GM23248 (cell line): ENCODE results near the gene ZNF383. TPM values are rescaled to one million over a fixed set of nuclear protein-coding genes. Genes with fewer than 3 reads are reported as not detected.
"Not testable (repeated sequence)": the region's sequence is repeated elsewhere in the genome, so short reads cannot be mapped to it uniquely, and the experiment has no call there.

Experiments
- DNase-seq: peaks from one replicate; pipeline ENCODE4 v3.0.0-alpha.2; 2015
- H2AFZ ChIP-seq: fragments of 200-600 bp; sonication (generic); 2 replicates; pipeline ENCODE4 v1.6.1; 2016; ENCODE audit warnings: antibody characterized with exemption
- H3F3A ChIP-seq: fragments of 200-600 bp; sonication (generic); 2 replicates; pipeline ENCODE4 v1.6.1; 2016; ENCODE audit warnings: mild to moderate bottlenecking, antibody characterized with exemption, mixed run types; ENCODE audit not compliant: insufficient read depth
- H3K27ac ChIP-seq: fragments of 200-600 bp; sonication (generic); 2 replicates; pipeline ENCODE4 v1.5.1; 2016; ENCODE audit warnings: mild to moderate bottlenecking
- H3K27me3 ChIP-seq: fragments of 200-600 bp; sonication (generic); replicated peaks from 2 replicates; pipeline ENCODE4 v1.6.1; 2016; ENCODE audit warnings: mild to moderate bottlenecking; ENCODE audit not compliant: insufficient read depth
- H3K36me3 ChIP-seq: fragments of 200-600 bp; sonication (generic); 2 replicates; pipeline ENCODE4 v1.6.1; 2016; ENCODE audit warnings: low read depth, mild to moderate bottlenecking
- H3K4me1 ChIP-seq: fragments of 200-600 bp; sonication (generic); 2 replicates; pipeline ENCODE4 v1.6.1; 2016; ENCODE audit warnings: mild to moderate bottlenecking; ENCODE audit not compliant: insufficient read depth
- H3K4me2 ChIP-seq: fragments of 200-600 bp; sonication (generic); one replicate; pipeline ENCODE4 v1.6.1; 2016; ENCODE audit warnings: mild to moderate bottlenecking; ENCODE audit not compliant: unreplicated experiment
- H3K4me3 ChIP-seq: fragments of 200-600 bp; sonication (generic); 2 replicates; pipeline ENCODE4 v1.5.1; 2016; ENCODE audit warnings: mild to moderate bottlenecking
- H3K79me2 ChIP-seq: fragments of 200-600 bp; sonication (generic); 2 replicates; pipeline ENCODE4 v1.6.1; 2016; ENCODE audit warnings: mild to moderate bottlenecking; ENCODE audit not compliant: insufficient read depth
- H3K9ac ChIP-seq: fragments of 200-600 bp; sonication (generic); 2 replicates; pipeline ENCODE4 v1.6.1; 2016; ENCODE audit warnings: mild to moderate bottlenecking
- H3K9me2 ChIP-seq: fragments of 200-600 bp; sonication (generic); 2 replicates; pipeline ENCODE4 v1.6.1; 2016; ENCODE audit warnings: mixed run types, mild to moderate bottlenecking, moderate library complexity; ENCODE audit not compliant: insufficient read depth
- H3K9me3 ChIP-seq: fragments of 200-600 bp; sonication (generic); one replicate; pipeline ENCODE4 v1.6.1; 2017; ENCODE audit warnings: low read depth
- H4K20me1 ChIP-seq: fragments of 200-600 bp; sonication (generic); 2 replicates; pipeline ENCODE4 v1.6.0; 2016; ENCODE audit not compliant: insufficient read depth
- WGBS, 2 experiments: methylation state at CpG; one replicate each; pipeline ENCODE4 v1.1.6; 2015 to 2017; ENCODE audit warnings: low lambda C conversion rate in 2 of 2, low coverage in 1 of 2; ENCODE audit errors: missing lambda C conversion rate in 2 of 2; 5-methylcytosine and 5-hydroxymethylcytosine counted together
- in situ Hi-C: fragments of 300-500 bp; cut with MboI; formaldehyde crosslinking; loops from 2 replicates; pipeline ENCODE4 v1.15.0; 2020
- polyA plus RNA-seq: library from polyadenylated mRNA; unstranded; fragments of >200 nt; fragmentation: Nextera tagmentation; extraction: Ambion mirVana; gene quantifications from 2 replicates; pipeline ENCODE4 v1.2.1, GENCODE V29; 2016
- total RNA-seq: library from RNA; depleted of rRNA; stranded (reverse); fragments of >200 nt; shearing (Covaris generic); gene quantifications from 2 replicates; pipeline ENCODE4 v1.2.3, GENCODE V29; 2014

Gene ZNF383
- total and polyA plus RNA-seq, 2 experiments from 2014 or later, result 3.3 to 5.5 TPM

DNA sequence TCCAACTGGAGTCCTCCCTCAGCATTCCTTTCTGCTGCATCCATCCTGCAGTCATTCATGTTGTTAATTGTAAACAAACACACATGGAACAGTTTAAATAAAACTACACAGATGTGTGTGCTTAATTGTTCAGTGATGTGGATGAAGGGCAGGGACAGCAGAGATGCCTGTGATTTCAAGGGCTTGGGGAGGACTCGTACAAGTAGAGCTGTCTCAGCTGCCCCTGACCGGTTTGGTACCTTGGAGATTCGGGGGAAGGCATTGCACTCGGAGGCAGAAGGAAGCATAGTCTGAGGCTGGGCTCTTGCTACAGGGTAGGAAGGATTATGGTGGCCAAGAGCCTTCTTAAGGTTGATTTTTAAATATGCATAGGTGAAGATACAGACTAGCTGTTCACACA lies 49.7 kb downstream of the ZNF383 start:
- H3K4me2 ChIP-seq, H3K4me1 ChIP-seq, H3K79me2 ChIP-seq, H4K20me1 ChIP-seq, H3K9me3 ChIP-seq, H3F3A ChIP-seq, H3K4me3 ChIP-seq, H3K27ac ChIP-seq, H3K9me2 ChIP-seq, H2AFZ ChIP-seq, in situ Hi-C loops, H3K27me3 ChIP-seq, H3K36me3 ChIP-seq, H3K9ac ChIP-seq, DNase-seq: not testable (repeated sequence)
- 46 to 53% methylated on average over 4 of the region's 4 CpGs for WGBS, 2 experiments

- H4K20me1 ChIP-seq, H3K27me3 ChIP-seq, H3K9me2 ChIP-seq, H3K9me3 ChIP-seq, in situ Hi-C loops, H3K9ac ChIP-seq, H3K79me2 ChIP-seq, H3K27ac ChIP-seq, H3K4me2 ChIP-seq, H3K36me3 ChIP-seq, H3K4me1 ChIP-seq, H3K4me3 ChIP-seq, DNase-seq, H3F3A ChIP-seq, H2AFZ ChIP-seq: not testable (repeated sequence)
- 95 to 96% methylated on average over 13 to 14 of the region's 30 CpGs for WGBS, 2 experiments
Measured at GRCh38 chr19:37280656-37281055, 62.6 kb downstream of the ZNF383 start.

DNA sequence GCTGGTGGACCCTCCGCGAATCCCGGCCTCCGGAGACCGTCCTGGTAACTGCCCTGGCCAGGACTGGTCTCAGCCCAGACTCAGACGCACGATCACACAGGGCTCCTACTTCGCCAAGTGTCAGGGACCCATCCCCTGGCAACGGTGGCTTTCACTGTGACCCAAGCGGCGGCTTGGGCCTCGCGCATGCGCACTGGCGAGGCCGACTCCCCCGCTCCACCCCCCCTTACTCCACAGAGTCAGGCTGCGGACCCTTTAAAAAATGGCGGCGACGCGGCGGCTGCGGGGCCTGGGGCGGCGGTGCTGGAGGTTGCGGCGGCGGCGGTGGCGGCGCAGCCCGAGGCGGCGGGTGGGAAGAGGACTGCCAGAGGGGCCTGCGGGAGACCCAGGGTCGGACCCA lies 66.0 kb downstream of the ZNF383 start:
- 97% methylated on average over 20 of the region's 37 CpGs; no CpG with 5 or more reads in 1 of the 2 experiments for WGBS, 2 experiments

DNA sequence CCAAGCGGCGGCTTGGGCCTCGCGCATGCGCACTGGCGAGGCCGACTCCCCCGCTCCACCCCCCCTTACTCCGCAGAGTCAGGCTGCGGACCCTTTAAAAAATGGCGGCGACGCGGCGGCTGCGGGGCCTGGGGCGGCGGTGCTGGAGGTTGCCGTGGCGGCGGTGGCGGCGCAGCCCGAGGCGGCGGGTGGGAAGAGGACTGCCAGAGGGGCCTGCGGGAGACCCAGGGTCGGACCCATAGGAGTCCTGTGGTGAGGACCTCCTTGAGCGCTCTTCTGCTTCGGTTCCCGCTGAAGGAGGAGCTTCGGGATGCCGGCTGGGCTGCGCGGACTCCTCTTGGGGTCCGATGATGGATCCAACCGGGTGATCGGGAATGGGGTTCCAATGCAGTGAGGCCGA lies 71.2 kb downstream of the ZNF383 start:
- H3K4me1 ChIP-seq, DNase-seq, H3K27ac ChIP-seq, H2AFZ ChIP-seq, H4K20me1 ChIP-seq, in situ Hi-C loops, H3K9me2 ChIP-seq, H3F3A ChIP-seq, H3K27me3 ChIP-seq, H3K79me2 ChIP-seq, H3K4me3 ChIP-seq, H3K36me3 ChIP-seq, H3K9me3 ChIP-seq, H3K9ac ChIP-seq, H3K4me2 ChIP-seq: not testable (repeated sequence)
- 91 to 92% methylated on average over 26 to 33 of the region's 39 CpGs for WGBS, 2 experiments

More for the DNA sequence above, 66.0 kb downstream of the ZNF383 start:
- H3K79me2 ChIP-seq, H3K9ac ChIP-seq, H3K27ac ChIP-seq, DNase-seq, H3F3A ChIP-seq, H3K4me1 ChIP-seq, H3K4me2 ChIP-seq, H3K27me3 ChIP-seq, H3K9me3 ChIP-seq, H3K4me3 ChIP-seq, H2AFZ ChIP-seq, in situ Hi-C loops, H3K36me3 ChIP-seq, H4K20me1 ChIP-seq, H3K9me2 ChIP-seq: not testable (repeated sequence)

- H3F3A ChIP-seq, H3K4me1 ChIP-seq, H3K9me2 ChIP-seq, in situ Hi-C loops, H2AFZ ChIP-seq, H3K79me2 ChIP-seq, DNase-seq, H3K4me2 ChIP-seq, H3K36me3 ChIP-seq, H3K4me3 ChIP-seq, H3K27me3 ChIP-seq, H3K9ac ChIP-seq, H3K27ac ChIP-seq, H4K20me1 ChIP-seq, H3K9me3 ChIP-seq: not testable (repeated sequence)
- WGBS, 2 experiments, result 89 to 92% methylated on average over 47 to 53 of the region's 63 CpGs
Measured at GRCh38 chr19:37292998-37293939, 75.3 kb downstream of the ZNF383 start.

GRCh38 chr19:37294246-37294645 lies 76.2 kb downstream of the ZNF383 start:
- H3K79me2 ChIP-seq, in situ Hi-C loops, H3K9ac ChIP-seq, DNase-seq, H3K9me3 ChIP-seq, H3K36me3 ChIP-seq, H3K27me3 ChIP-seq, H3F3A ChIP-seq, H4K20me1 ChIP-seq, H3K4me1 ChIP-seq, H3K4me3 ChIP-seq, H3K4me2 ChIP-seq, H3K9me2 ChIP-seq, H2AFZ ChIP-seq, H3K27ac ChIP-seq: not testable (repeated sequence)
- WGBS, 2 experiments, result 92 to 96% methylated on average over 20 to 21 of the region's 39 CpGs
